Cardiac fibroblast (primary cell): ENCODE measurements around the gene MYO7B.

Experiments
- DNase-seq, 2 donors: peaks; one replicate each; pipeline versions ENCODE4 v3.0.0 to v3.0.0-alpha.2; 2010; ENCODE audit warnings: low read depth in 2 of 2
- H3K4me3 ChIP-seq, 2 donors: replicated peaks in 1 of 2; 1 replicate in 1 of 2; 2 replicates in 1 of 2; pipeline ENCODE4 v1.5.1; 2011; ENCODE audit warnings: low read depth in 2 of 2, low read length in 2 of 2, mild to moderate bottlenecking in 2 of 2, moderate library complexity in 1 of 2
- CTCF ChIP-seq: IDR thresholded peaks from one replicate; pipeline ENCODE4 v1.5.1; 2011; ENCODE audit warnings: low read depth, mild to moderate bottlenecking, low read length, inconsistent platforms

Gene MYO7B

GRCh38 chr2:127580167-127581049, 44.9 kb downstream of the MYO7B start:
- no peak for DNase-seq
- TF ChIP-seq CTCF = no peak
- no peak overlapping the region for H3K4me3 ChIP-seq

- TF ChIP-seq CTCF = no peak
- DNase-seq = no peak
- no peak overlapping the region for H3K4me3 ChIP-seq
Measured at GRCh38 chr2:127581050-127581345, 45.5 kb downstream of the MYO7B start.

- no peak for TF ChIP-seq CTCF
- no peak for DNase-seq
- H3K4me3 ChIP-seq = no peak overlapping the region
Measured at GRCh38 chr2:127581516-127582490, 46.3 kb downstream of the MYO7B start.

- no peak for TF ChIP-seq CTCF
- no peak for DNase-seq
Measured at GRCh38 chr2:127582863-127583861, 47.7 kb downstream of the MYO7B start.

GRCh38 chr2:127584047-127584446, 48.6 kb downstream of the MYO7B start:
- no peak for TF ChIP-seq CTCF
- DNase-seq = no peak
- H3K4me3 ChIP-seq = no peak overlapping the region

More at GRCh38 chr2:127582863-127583861, 47.7 kb downstream of the MYO7B start:
- H3K4me3 ChIP-seq = no peak overlapping the region

GRCh38 chr2:127584516-127585033, 49.1 kb downstream of the MYO7B start:
- TF ChIP-seq CTCF = no peak
- H3K4me3 ChIP-seq = no peak overlapping the region
- no peak for DNase-seq
